GM12864 (cell line): ENCODE results near the gene MAD1L1.

Source experiments
- DNase-seq: peaks from one replicate; pipeline ENCODE4 v3.0.0-alpha.2; 2011; ENCODE audit warnings: low read depth
- H3K4me3 ChIP-seq: 2 replicates; pipeline ENCODE4 v1.5.1; 2011; ENCODE audit warnings: mild to moderate bottlenecking, low read depth, low read length, control low read depth
- TF ChIP-seq, protein P1 (sequence below): IDR thresholded peaks from 2 replicates; pipeline ENCODE4 v1.5.1; 2011; ENCODE audit warnings: low read depth, mild to moderate bottlenecking, moderate library complexity, low read length, control low read depth, inconsistent platforms; ENCODE audit errors: missing control alignments

Gene MAD1L1

GRCh38 chr7:1956611-1957470 lies 275.9 kb downstream of the MAD1L1 start:
- no peak overlapping the region for H3K4me3 ChIP-seq
- TF ChIP-seq, protein P1, sequence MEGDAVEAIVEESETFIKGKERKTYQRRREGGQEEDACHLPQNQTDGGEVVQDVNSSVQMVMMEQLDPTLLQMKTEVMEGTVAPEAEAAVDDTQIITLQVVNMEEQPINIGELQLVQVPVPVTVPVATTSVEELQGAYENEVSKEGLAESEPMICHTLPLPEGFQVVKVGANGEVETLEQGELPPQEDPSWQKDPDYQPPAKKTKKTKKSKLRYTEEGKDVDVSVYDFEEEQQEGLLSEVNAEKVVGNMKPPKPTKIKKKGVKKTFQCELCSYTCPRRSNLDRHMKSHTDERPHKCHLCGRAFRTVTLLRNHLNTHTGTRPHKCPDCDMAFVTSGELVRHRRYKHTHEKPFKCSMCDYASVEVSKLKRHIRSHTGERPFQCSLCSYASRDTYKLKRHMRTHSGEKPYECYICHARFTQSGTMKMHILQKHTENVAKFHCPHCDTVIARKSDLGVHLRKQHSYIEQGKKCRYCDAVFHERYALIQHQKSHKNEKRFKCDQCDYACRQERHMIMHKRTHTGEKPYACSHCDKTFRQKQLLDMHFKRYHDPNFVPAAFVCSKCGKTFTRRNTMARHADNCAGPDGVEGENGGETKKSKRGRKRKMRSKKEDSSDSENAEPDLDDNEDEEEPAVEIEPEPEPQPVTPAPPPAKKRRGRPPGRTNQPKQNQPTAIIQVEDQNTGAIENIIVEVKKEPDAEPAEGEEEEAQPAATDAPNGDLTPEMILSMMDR, result no peak
- no peak for DNase-seq

- DNase-seq, result no peak
- H3K4me3 ChIP-seq, result no peak overlapping the region
- TF ChIP-seq, protein P1, result no peak
Measured at GRCh38 chr7:1956141-1956540, 276.6 kb downstream of the MAD1L1 start.

- DNase-seq, result no peak
- TF ChIP-seq, protein P1, result no peak
- H3K4me3 ChIP-seq, result no peak overlapping the region
Measured at GRCh38 chr7:1954366-1955004, 278.3 kb downstream of the MAD1L1 start.

GRCh38 chr7:1953199-1954190 lies 279.2 kb downstream of the MAD1L1 start:
- TF ChIP-seq, protein P1, result no peak
- no peak overlapping the region for H3K4me3 ChIP-seq
- no peak for DNase-seq

DNA sequence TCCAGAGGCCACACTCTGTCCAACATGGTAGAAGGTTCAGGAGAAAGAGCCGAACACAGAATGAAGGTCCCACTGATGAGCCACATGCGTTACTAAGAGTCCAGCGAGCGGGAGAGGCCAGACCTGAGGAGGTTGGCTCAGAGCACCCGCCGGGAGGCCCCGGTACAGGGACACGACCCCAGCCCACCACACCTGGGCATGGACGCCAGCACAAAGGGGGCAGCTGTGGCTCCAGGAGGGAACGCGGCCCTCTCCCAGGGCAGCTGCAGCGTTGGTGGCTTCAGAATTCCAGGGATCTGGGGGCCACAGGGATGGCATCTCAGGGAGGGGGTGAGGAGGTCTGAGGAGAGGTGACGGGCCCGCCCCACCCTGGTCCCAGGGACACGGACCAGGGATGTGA lies 280.0 kb downstream of the MAD1L1 start:
- no peak for DNase-seq
- H3K4me3 ChIP-seq, result no peak overlapping the region
- TF ChIP-seq, protein P1, result no peak

DNA sequence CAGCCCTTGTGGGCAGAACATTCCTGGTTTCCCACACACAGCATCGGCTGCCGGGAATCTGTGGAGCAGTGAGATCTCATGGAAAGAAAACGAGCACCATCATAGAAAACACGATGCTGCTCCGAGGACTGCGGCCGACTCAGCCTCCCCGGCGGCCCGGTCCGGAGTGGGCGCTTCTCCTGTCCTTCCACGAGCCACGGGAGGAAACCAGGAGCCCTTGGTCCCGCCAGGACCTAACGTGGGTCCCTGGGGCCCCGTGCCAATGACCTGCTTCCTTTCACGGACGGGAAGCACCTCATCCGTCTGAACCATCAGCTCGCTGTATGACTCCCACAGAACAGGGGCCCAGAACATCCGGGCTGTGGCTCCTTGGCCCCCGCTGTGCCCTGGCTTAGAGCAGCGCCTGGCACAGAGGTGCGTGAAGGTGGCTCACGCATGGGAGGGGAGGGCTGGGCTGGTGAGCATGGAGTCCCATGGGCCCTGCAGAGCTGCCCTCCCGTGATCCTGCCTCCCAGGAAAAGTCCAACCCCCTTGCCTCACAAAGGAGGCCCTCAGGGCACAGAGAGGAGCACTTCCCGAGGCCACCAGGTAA lies 280.5 kb downstream of the MAD1L1 start:
- no peak for DNase-seq
- TF ChIP-seq, protein P1, result no peak
- no peak overlapping the region for H3K4me3 ChIP-seq
